ENCODE results near the gene CWC27. TPM values are rescaled to one million over a fixed set of nuclear protein-coding genes. Genes with fewer than 3 reads are reported as not detected.

Gene CWC27
- total RNA-seq, 1 donor from 2014 or later: 19.2 TPM

GRCh38 chr5:64947031-64947430 is 178.3 kb downstream of the CWC27 start:
- Histone ChIP-seq H3K9me3 (no peaks in the 10 kb centered on the region), H3K36me3 (no peaks in the 10 kb centered on the region), H3K4me1 (no peaks in the 10 kb centered on the region), H3K27me3 (no peaks in the 10 kb centered on the region), H3K27ac (no peak overlapping the region), H3K4me3 (no peak overlapping the region)
- intact Hi-C loops (cut with DNase I): no loop called here
- DNase-seq (ENCODE audit: extremely low spot score in 2 of 2): no peak
- TF ChIP-seq POLR2AphosphoS5 (IDR thresholded peaks at IDR 0.05; ENCODE audit: insufficient read depth in 1 of 2, low read depth in 1 of 2): no peak
- TF ChIP-seq, protein P1, sequence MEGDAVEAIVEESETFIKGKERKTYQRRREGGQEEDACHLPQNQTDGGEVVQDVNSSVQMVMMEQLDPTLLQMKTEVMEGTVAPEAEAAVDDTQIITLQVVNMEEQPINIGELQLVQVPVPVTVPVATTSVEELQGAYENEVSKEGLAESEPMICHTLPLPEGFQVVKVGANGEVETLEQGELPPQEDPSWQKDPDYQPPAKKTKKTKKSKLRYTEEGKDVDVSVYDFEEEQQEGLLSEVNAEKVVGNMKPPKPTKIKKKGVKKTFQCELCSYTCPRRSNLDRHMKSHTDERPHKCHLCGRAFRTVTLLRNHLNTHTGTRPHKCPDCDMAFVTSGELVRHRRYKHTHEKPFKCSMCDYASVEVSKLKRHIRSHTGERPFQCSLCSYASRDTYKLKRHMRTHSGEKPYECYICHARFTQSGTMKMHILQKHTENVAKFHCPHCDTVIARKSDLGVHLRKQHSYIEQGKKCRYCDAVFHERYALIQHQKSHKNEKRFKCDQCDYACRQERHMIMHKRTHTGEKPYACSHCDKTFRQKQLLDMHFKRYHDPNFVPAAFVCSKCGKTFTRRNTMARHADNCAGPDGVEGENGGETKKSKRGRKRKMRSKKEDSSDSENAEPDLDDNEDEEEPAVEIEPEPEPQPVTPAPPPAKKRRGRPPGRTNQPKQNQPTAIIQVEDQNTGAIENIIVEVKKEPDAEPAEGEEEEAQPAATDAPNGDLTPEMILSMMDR (IDR thresholded peaks at IDR 0.05): no peak
- no peak for TF ChIP-seq POLR2A (IDR thresholded peaks at IDR 0.05)

GRCh38 chr5:64947801-64948200 is 179.1 kb downstream of the CWC27 start:
- no peaks in the 10 kb centered on the region for H3K27me3 ChIP-seq
- intact Hi-C loops (cut with DNase I): no loop called here
- H3K4me1 ChIP-seq: no peaks in the 10 kb centered on the region
- TF ChIP-seq POLR2A (IDR thresholded peaks at IDR 0.05) (no peak), POLR2AphosphoS5 (IDR thresholded peaks at IDR 0.05; ENCODE audit: insufficient read depth in 1 of 2, low read depth in 1 of 2) (no peak)
- TF ChIP-seq, protein P1 (IDR thresholded peaks at IDR 0.05): no peak
- H3K9me3 ChIP-seq: no peaks in the 10 kb centered on the region
- H3K27ac ChIP-seq: no peak overlapping the region
- H3K36me3 ChIP-seq: no peaks in the 10 kb centered on the region
- no peak for DNase-seq (ENCODE audit: extremely low spot score in 2 of 2)
- H3K4me3 ChIP-seq: no peak overlapping the region

GRCh38 chr5:64949331-64949730 is 180.6 kb downstream of the CWC27 start:
- Histone ChIP-seq H3K4me1 (no peaks in the 10 kb centered on the region), H3K27ac (no peak overlapping the region), H3K4me3 (no peak overlapping the region), H3K9me3 (no peaks in the 10 kb centered on the region), H3K27me3 (no peaks in the 10 kb centered on the region), H3K36me3 (no peaks in the 10 kb centered on the region)
- DNase-seq (ENCODE audit: extremely low spot score in 2 of 2): no peak
- intact Hi-C loops (cut with DNase I): no loop called here
- TF ChIP-seq POLR2AphosphoS5 (IDR thresholded peaks at IDR 0.05; ENCODE audit: insufficient read depth in 1 of 2, low read depth in 1 of 2) (no peak), POLR2A (IDR thresholded peaks at IDR 0.05) (no peak)
- TF ChIP-seq, protein P1 (IDR thresholded peaks at IDR 0.05): no peak

DNA sequence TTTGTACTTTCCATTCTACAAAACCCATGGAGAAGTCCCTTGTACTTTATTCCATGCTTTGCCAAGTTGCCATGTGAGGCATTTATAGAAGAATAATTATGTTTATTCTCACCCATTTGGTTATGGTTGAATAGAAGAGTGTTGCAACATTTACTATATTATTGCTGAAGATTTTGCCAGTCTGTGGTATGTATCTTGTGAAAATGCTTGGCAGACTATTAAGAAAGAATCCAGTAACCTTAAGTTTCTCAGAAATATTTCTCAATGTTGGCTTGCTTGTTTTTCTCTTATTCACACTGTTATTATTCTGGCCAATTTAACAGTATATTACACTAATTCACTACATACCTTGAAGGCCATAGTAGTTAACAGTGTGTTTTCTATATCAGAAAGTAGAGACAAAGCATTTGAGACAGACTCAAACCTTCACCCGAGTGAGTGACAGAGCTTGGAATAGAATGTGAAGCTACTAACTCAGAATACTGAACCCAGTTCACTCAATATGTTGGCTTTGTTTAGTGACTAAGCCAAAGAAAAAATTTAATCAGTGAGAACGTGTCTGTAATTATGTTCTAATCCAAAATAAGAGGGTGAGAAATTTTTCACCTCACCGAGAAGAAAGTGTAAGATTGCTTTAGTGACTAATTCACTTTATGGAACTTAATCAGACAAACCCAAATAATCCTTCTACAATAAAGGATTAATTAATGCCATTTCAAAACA is 184.4 kb downstream of the CWC27 start:
- TF ChIP-seq, protein P1 (IDR thresholded peaks at IDR 0.05): no peak
- TF ChIP-seq POLR2AphosphoS5 (IDR thresholded peaks at IDR 0.05; ENCODE audit: insufficient read depth in 1 of 2, low read depth in 1 of 2) (no peak), POLR2A (IDR thresholded peaks at IDR 0.05) (no peak)
- Histone ChIP-seq H3K36me3 (no peaks in the 10 kb centered on the region), H3K27me3 (no peaks in the 10 kb centered on the region), H3K27ac (no peak overlapping the region), H3K9me3 (no peaks in the 10 kb centered on the region), H3K4me3 (no peak overlapping the region), H3K4me1 (no peaks in the 10 kb centered on the region)
- intact Hi-C loops (cut with DNase I): no loop called here
- DNase-seq (ENCODE audit: extremely low spot score in 2 of 2): no peak

DNA sequence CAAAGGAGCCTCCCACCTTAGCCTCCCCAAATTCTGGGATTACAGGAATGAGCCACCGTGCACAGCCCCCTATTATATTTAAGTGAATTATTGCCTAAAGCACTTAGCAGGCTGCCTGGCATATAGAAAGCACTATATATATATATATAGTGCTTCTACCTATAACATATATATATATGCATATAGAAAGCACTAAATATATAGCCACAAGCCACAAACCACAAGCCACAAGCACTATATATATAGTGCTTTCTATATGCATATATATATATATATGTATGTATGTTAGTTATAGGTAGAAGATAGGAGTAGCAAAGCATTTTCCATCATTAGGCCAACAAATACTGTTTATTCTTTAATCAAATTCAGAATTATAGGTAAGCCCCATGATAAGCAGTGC is 185.8 kb downstream of the CWC27 start:
- Histone ChIP-seq H3K9me3 (no peaks in the 10 kb centered on the region), H3K4me1 (no peaks in the 10 kb centered on the region), H3K4me3 (no peak overlapping the region), H3K27ac (no peak overlapping the region), H3K36me3 (no peaks in the 10 kb centered on the region), H3K27me3 (no peaks in the 10 kb centered on the region)
- TF ChIP-seq POLR2AphosphoS5 (IDR thresholded peaks at IDR 0.05; ENCODE audit: insufficient read depth in 1 of 2, low read depth in 1 of 2) (no peak), POLR2A (IDR thresholded peaks at IDR 0.05) (no peak)
- TF ChIP-seq, protein P1 (IDR thresholded peaks at IDR 0.05): no peak
- DNase-seq (ENCODE audit: extremely low spot score in 2 of 2): no peak
- intact Hi-C loops (cut with DNase I): no loop called here

Data from vagina (tissue), 2 donors.